ENCODE data around the gene MYH16.

GRCh38 chr7:99249985-99250575, 22.6 kb upstream of the MYH16 start:
- TF ChIP-seq CTCF (conservative IDR thresholded peaks at IDR 0.05; ENCODE audit: low read length) (no peak), EZH2phosphoT487 (IDR thresholded peaks at IDR 0.05; ENCODE audit: borderline replicate concordance, low read depth, low read length) (no peak)
